Measurements from ENCODE around the gene SKAP1. TPM values are rescaled to one million over a fixed set of nuclear protein-coding genes. Genes with fewer than 3 reads are reported as not detected.

The SKAP1 gene
- total RNA-seq, 8 experiments from 2014 or later, result 1.2 to 7.1 (median 1.5) TPM; not detected in 2

DNA sequence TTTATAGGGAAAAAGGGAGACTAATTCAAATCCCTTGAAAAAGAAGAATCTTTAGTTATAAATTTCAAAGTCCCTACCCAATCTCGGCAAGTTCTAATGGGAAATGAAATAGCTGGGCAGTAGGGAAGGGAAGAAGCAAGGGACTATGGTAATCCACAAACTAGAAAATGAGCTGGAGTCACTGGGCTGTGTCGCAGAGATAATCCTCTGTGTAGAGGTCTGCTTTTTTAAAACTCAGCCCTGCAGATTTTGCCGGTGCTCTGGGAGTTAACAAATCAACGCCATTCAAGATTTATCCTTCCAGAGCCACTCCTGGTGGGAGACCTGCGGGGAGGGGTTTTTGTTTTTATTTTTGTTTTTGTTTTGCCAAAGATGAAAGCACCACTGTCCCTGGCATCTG lies 301.6 kb downstream of the SKAP1 start:
- 20 to 69% (median 47%) methylated on average over 1 to 5 of the region's 5 CpGs; no CpG with 5 or more reads in 1 of the 10 experiments for WGBS, 10 experiments
- in situ Hi-C loops (cut with MboI; ENCODE audit: low pct_unique_long_range_greater_than_20kb in 2 of 9, low sequenced_read_pairs in 9 of 9, unreplicated experiment in 9 of 9), result loop anchor here in 1 of 9 experiments (25.0 kb wide), 1 partner anchor 91 kb away; the partner anchor contains the start of genes COPZ2 and NFE2L1
- H3K4me1 ChIP-seq (replicated peaks in 1 of 2), result peaks cover 6 to 10% of the 10 kb centered on the region in 2 donors
- no peak overlapping the region for H3K4me3 ChIP-seq
- no peak overlapping the region for H3K27ac ChIP-seq
- ATAC-seq (replicated peaks in 6 of 8), result no peak

DNA sequence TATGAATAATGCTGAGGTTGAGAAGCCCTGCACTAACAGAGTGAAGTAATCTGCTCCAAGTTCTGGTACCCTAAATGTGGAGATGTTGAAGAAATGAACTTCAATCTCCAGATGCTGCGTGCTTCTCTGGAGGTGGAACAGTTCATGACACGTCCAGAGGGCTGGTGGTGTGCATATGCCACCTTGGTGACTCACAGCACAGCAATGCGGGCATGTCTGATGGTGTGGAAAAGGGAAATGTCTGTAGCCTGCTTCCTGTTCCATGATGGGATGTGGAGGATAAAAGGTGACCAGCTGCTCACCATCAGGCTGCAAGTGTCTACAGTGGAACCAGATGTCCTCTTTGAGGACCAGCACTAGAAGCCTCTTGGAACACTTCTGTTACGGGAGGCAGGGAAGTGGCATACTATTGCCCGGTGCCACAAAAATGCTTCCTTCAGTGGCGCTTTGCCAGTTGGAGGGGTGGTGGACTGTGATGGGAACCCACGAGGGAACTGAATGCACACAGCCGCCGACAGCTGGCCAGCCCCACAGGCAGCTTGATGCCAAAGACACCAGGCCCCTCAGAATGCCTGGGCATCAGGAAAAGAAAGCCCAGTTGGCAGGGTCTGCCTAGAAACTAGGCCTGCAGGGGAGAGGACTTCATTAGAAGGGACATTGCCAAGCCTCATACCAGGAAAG lies 302.5 kb downstream of the SKAP1 start:
- Histone ChIP-seq H3K4me3 (no peak overlapping the region), H3K4me1 (replicated peaks in 1 of 2) (peaks cover 14 to 19% of the 10 kb centered on the region in 2 donors), H3K27ac (no peak overlapping the region)
- peak in 3 of 8 experiments; percentile 24 to 75 (median 60) for ATAC-seq (replicated peaks in 6 of 8)
- whole genome bisulfite sequencing, 10 experiments, result 0 to 100% (median 80%) methylated on average over 1 to 7 of the region's 9 CpGs; no CpG with 5 or more reads in 5 of the 10 experiments
- in situ Hi-C loops (cut with MboI; ENCODE audit: low pct_unique_long_range_greater_than_20kb in 2 of 9, low sequenced_read_pairs in 9 of 9, unreplicated experiment in 9 of 9), result loop anchor here in 1 of 9 experiments (25.0 kb wide), 1 partner anchor 90 kb away; the partner anchor contains the start of genes COPZ2 and NFE2L1

DNA sequence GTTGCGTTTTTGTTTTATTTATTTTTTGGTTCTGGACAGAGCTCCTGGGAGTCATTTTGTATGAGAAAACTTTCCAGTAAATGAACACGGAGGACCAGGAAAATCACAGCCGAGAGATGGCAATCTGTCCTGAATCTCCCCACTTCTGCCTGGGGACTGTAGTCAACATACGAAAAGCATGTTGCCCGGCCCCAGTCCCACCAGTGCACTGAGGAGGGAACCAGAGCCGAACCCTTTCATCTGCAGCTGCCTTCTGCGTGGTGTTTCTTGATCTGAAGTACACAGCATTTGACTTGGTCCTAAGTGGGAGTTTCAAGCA lies 303.5 kb downstream of the SKAP1 start:
- no peak for ATAC-seq (replicated peaks in 6 of 8)
- peaks cover 22 to 29% of the 10 kb centered on the region in 2 donors for H3K4me1 ChIP-seq (replicated peaks in 1 of 2)
- H3K4me3 ChIP-seq, result no peak overlapping the region
- in situ Hi-C loops (cut with MboI; ENCODE audit: low pct_unique_long_range_greater_than_20kb in 2 of 9, low sequenced_read_pairs in 9 of 9, unreplicated experiment in 9 of 9), result loop anchor here in 1 of 9 experiments (25.0 kb wide), 1 partner anchor 89 kb away; the partner anchor contains the start of genes COPZ2 and NFE2L1
- H3K27ac ChIP-seq, result peak overlapping the region in 1 of 2 donors; percentile 54
- 49 to 100% (median 72%) methylated on average over 1 to 6 of the region's 7 CpGs; no CpG with 5 or more reads in 2 of the 10 experiments for WGBS, 10 experiments

DNA sequence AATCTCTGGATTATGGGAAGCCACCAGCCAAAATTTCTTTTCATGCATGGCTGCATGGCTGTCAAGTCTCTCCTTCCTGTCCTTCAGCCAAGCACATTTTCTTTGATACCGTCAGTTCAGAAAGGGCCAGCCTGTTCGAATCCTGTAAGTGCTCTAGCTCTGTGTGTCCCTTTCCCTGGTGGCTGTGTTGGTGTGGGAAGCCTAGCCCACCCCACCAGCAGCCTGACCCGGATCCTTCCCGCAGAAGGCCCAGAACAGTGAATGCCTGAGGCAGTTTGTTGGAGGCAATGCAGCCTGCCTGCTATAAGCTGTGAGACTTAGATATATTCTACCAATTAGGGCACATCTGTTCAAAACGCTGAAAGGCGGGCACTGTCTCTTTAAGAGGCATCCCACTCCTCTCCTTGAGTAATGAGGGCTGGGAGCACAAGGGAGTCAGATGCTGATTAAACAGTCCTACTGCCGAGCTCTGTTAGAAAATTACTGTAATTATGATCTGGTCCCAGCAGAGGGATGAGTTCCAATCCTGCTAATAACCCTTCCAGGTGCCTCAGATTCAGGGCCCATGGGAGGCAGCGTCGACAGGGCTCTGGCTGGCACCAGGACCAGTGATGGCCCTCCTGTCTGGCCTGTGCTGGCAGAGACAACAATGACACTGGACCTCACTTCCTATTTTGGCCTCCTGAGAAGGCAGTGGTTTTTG lies 304.0 kb downstream of the SKAP1 start:
- peak in 2 of 8 experiments; percentile 4 to 35 for ATAC-seq (replicated peaks in 6 of 8)
- Histone ChIP-seq H3K4me1 (replicated peaks in 1 of 2) (peaks cover 22 to 31% of the 10 kb centered on the region in 2 donors), H3K4me3 (no peak overlapping the region), H3K27ac (peak overlapping the region; percentile 40 to 54)
- in situ Hi-C loops (cut with MboI; ENCODE audit: low pct_unique_long_range_greater_than_20kb in 2 of 9, low sequenced_read_pairs in 9 of 9, unreplicated experiment in 9 of 9), result loop anchor here in 1 of 9 experiments (25.0 kb wide), 1 partner anchor 89 kb away; the partner anchor contains the start of genes COPZ2 and NFE2L1
- 10 to 100% (median 72%) methylated on average over 1 to 6 of the region's 9 CpGs; no CpG with 5 or more reads in 1 of the 10 experiments for WGBS, 10 experiments

DNA sequence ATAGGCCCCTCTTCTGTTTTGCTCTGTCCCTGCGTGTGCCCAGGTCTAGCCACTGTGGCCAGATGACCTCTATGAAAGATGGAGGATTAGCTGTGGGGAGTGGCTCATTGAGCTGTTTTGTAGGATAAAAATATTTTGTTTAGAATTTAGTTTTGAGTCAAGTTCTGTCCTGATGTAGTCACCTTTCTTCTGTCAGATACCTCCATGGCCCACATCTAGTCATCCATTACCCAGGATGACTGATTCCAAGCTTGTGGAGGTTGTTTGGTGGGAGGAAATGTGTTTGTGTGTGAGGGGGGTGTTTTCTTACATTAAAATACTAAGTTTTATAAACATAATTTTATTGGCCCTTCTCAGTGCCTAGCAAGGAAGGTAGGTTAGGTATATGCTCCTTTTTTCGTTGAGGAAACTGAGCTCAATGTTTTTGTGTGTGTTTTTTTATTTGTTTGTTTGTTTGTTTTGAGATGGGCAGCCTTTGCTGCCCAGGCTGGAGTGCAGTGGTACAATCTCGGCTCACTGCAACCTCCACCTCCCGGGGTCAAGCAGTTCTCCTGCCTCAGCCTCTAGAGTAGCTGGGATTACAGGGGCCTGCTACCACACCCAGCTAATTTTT lies 306.1 kb downstream of the SKAP1 start:
- in situ Hi-C loops (cut with MboI; ENCODE audit: low pct_unique_long_range_greater_than_20kb in 2 of 9, low sequenced_read_pairs in 9 of 9, unreplicated experiment in 9 of 9), result no loop called here
- Histone ChIP-seq H3K4me3 (no peak overlapping the region), H3K4me1 (replicated peaks in 1 of 2) (peaks cover 22 to 31% of the 10 kb centered on the region in 2 donors), H3K27ac (no peak overlapping the region)
- no peak for ATAC-seq (replicated peaks in 6 of 8)
- WGBS, 10 experiments, result 69 to 100% (median 93%) methylated on average over 1 to 3 of the region's 4 CpGs; no CpG with 5 or more reads in 1 of the 10 experiments

DNA sequence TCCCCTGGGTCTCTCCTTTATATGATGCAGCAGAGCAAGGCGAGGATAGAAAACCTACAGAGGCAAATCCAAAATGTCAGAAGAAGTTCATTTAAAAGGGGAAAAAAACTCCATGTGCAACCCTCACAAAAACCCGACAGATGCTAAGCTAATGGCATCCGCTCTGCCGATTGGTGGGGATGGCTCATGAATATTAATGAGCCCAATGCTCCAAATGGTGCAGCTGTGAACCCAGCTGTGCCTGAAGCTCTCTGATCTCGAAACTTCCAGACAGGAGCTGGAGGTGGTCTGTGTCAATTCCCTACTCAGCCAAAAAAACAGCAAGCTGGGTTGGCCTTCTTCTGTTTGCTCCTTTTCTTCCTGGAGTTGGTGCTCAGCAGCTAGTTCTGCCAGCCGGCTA lies 306.9 kb downstream of the SKAP1 start:
- Histone ChIP-seq H3K4me1 (replicated peaks in 1 of 2) (peaks cover 22 to 31% of the 10 kb centered on the region in 2 donors), H3K27ac (peak overlapping the region in 1 of 2 donors; percentile 80), H3K4me3 (no peak overlapping the region)
- in situ Hi-C loops (cut with MboI; ENCODE audit: low pct_unique_long_range_greater_than_20kb in 2 of 9, low sequenced_read_pairs in 9 of 9, unreplicated experiment in 9 of 9), result no loop called here
- peak in 5 of 8 experiments; percentile 18 to 56 (median 52) for ATAC-seq (replicated peaks in 6 of 8)
- WGBS, 10 experiments, result 10 to 75% (median 62%) methylated on average over 1 to 6 of the region's 6 CpGs; no CpG with 5 or more reads in 1 of the 10 experiments

DNA sequence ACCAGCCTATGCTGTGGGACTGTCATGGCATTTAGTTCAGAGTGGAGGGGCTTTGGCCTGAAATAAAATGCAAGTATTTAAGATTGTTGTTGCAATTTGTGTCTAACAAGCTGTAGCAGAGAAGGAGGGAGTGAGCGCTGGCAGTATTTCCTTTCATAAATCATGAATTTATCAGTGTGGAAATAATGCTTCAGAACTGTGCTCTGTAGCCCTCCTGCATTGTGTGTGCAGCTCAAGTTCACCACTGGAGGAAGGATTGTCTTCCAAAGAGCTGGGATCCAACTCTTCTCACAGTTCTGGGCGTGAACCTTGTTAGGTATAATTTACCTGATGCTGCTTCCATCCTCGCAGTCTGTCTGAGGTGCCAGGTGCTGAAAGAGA lies 307.4 kb downstream of the SKAP1 start:
- in situ Hi-C loops (cut with MboI; ENCODE audit: low pct_unique_long_range_greater_than_20kb in 2 of 9, low sequenced_read_pairs in 9 of 9, unreplicated experiment in 9 of 9), result no loop called here

DNA sequence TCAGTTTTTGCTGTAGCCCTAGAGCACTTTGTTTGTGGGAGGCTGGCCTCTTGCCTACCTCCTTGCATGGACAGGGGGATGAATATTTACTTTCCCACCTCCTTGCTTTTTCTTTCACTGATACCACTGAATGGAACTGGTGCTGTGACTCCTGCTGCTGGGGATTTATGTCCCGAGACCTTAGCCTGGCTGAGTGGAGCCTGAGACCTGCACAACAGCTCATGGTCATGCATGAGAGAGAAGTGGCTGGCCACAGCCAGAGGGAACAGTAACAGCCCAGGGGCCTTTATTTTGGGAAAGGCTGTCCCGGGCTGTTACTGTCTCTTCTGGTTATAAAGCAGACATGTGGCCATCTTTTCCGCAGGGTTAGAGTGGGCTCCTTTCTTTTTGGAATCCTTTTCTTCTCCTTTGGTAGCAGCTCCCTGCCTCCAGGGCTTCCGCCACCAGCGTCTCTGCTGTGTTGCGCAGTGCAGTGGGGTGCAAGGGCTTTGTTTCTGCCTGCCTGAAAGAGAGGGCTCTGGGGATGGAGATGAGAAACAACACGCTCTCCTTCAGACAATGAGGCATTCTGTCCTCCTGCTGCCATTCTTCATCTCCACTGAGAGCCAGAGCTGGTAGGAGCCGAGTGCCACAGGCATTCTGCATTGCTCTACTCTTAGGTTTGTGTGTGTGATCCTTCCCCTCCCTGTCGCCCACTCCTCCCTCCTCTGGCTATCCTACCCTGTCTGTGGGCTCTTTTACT lies 307.9 kb downstream of the SKAP1 start:
- in situ Hi-C loops (cut with MboI; ENCODE audit: low pct_unique_long_range_greater_than_20kb in 2 of 9, low sequenced_read_pairs in 9 of 9, unreplicated experiment in 9 of 9), result no loop called here
- Histone ChIP-seq H3K4me3 (no peak overlapping the region), H3K4me1 (replicated peaks in 1 of 2) (peaks cover 22 to 31% of the 10 kb centered on the region in 2 donors), H3K27ac (peak overlapping the region; percentile 27 to 80)
- 0 to 100% (median 40%) methylated on average over 1 to 8 of the region's 9 CpGs; no CpG with 5 or more reads in 3 of the 10 experiments for WGBS, 10 experiments
- ATAC-seq (replicated peaks in 6 of 8), result peak in 5 of 8 experiments; percentile 68 to 80 (median 78)

More for the DNA sequence above, 307.4 kb downstream of the SKAP1 start:
- Histone ChIP-seq H3K4me1 (replicated peaks in 1 of 2) (peaks cover 22 to 31% of the 10 kb centered on the region in 2 donors), H3K27ac (peak overlapping the region in 1 of 2 donors; percentile 80), H3K4me3 (no peak overlapping the region)
- 53 to 100% (median 88%) methylated on average over 1 to 3 of the region's 3 CpGs; no CpG with 5 or more reads in 2 of the 10 experiments for WGBS, 10 experiments
- ATAC-seq (replicated peaks in 6 of 8), result peak in 5 of 8 experiments; percentile 52 to 75 (median 71)

DNA sequence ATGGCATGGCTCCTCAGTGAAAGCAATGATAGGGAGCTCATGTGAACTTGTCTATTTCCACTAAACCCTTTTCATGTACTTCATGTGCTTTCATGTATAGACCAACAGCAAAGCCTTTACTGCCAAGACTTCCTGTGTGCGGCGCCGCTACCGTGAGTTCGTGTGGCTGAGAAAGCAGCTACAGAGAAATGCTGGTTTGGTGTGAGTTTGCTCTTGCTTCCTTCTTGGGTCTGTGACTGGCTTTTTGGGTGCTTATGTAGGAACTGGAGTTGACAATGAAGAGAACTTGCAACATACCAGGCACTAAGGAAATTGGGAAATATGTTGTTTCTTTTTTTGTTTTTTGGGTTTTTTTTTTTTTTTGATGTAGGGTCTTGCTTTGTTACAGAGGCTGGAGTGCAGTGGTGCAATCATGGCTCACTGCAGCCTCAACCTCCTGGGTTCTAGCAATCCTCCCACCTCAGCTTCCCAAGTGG lies 316.8 kb downstream of the SKAP1 start:
- Histone ChIP-seq H3K4me3 (no peak overlapping the region), H3K4me1 (replicated peaks in 1 of 2) (peaks cover 0 to 13% of the 10 kb centered on the region in 2 donors), H3K27ac (no peak overlapping the region)
- 90 to 100% (median 95%) methylated on average over 5 of the region's 5 CpGs; no CpG with 5 or more reads in 4 of the 10 experiments for WGBS, 10 experiments
- no peak for ATAC-seq (replicated peaks in 6 of 8)
- in situ Hi-C loops (cut with MboI; ENCODE audit: low pct_unique_long_range_greater_than_20kb in 2 of 9, low sequenced_read_pairs in 9 of 9, unreplicated experiment in 9 of 9), result no loop called here

DNA sequence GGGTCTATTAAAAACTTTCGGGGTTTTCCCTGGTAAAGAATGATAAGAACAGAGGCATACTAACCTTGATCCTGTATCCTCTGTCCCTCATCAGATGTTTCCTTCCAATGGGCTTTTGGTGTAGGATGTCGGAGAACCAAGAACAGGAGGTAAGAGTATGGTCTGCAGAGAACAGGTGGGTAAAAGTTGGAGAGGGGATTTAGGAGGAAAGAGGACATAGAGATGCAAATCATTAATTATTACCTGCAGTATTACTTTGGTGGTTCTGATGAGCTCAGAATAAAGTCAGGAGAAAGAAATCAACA lies 318.1 kb downstream of the SKAP1 start:
- 71 to 100% (median 95%) methylated on average over 1 to 2 of the region's 2 CpGs; no CpG with 5 or more reads in 2 of the 10 experiments for WGBS, 10 experiments
- in situ Hi-C loops (cut with MboI; ENCODE audit: low pct_unique_long_range_greater_than_20kb in 2 of 9, low sequenced_read_pairs in 9 of 9, unreplicated experiment in 9 of 9), result no loop called here
- no peak for ATAC-seq (replicated peaks in 6 of 8)
- H3K27ac ChIP-seq, result no peak overlapping the region
- H3K4me3 ChIP-seq, result no peak overlapping the region
- peaks cover 0 to 13% of the 10 kb centered on the region in 2 donors for H3K4me1 ChIP-seq (replicated peaks in 1 of 2)

DNA sequence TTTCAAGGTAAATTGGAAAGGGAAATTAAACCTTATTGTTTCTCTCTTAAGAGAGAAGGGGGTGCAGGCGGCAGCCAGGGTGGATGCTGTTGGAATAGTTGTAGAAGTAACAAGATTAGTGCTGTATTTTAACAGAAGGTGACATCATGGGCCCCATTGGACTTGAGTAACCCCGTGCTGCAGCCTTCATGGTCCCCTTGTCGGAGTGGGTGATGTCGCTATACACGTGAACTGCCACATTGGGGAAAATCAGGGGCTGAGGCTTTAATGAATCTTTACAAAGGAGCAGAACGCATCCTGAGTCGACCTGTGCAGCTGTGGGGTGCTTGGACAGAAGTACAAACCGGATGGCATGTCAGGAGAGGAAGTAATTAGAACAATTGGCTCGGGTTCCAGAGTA lies 319.3 kb downstream of the SKAP1 start:
- no peak for ATAC-seq (replicated peaks in 6 of 8)
- H3K4me3 ChIP-seq, result no peak overlapping the region
- WGBS, 10 experiments, result 67 to 100% (median 100%) methylated on average over 1 to 5 of the region's 9 CpGs; no CpG with 5 or more reads in 2 of the 10 experiments
- peaks cover 0 to 13% of the 10 kb centered on the region in 2 donors for H3K4me1 ChIP-seq (replicated peaks in 1 of 2)
- H3K27ac ChIP-seq, result no peak overlapping the region
- in situ Hi-C loops (cut with MboI; ENCODE audit: low pct_unique_long_range_greater_than_20kb in 2 of 9, low sequenced_read_pairs in 9 of 9, unreplicated experiment in 9 of 9), result no loop called here

All from motor neuron (in vitro differentiated cells).